ENCODE measurements around the gene MAGOH. TPM values are rescaled to one million over a fixed set of nuclear protein-coding genes. Genes with fewer than 3 reads are reported as not detected.

Gene MAGOH
- total and polyA plus RNA-seq, 9 of the 15 experiments (the other 6 are each of a cell fraction or from before 2014, with no cell fraction given): 102 to 342 (median 135) TPM

DNA sequence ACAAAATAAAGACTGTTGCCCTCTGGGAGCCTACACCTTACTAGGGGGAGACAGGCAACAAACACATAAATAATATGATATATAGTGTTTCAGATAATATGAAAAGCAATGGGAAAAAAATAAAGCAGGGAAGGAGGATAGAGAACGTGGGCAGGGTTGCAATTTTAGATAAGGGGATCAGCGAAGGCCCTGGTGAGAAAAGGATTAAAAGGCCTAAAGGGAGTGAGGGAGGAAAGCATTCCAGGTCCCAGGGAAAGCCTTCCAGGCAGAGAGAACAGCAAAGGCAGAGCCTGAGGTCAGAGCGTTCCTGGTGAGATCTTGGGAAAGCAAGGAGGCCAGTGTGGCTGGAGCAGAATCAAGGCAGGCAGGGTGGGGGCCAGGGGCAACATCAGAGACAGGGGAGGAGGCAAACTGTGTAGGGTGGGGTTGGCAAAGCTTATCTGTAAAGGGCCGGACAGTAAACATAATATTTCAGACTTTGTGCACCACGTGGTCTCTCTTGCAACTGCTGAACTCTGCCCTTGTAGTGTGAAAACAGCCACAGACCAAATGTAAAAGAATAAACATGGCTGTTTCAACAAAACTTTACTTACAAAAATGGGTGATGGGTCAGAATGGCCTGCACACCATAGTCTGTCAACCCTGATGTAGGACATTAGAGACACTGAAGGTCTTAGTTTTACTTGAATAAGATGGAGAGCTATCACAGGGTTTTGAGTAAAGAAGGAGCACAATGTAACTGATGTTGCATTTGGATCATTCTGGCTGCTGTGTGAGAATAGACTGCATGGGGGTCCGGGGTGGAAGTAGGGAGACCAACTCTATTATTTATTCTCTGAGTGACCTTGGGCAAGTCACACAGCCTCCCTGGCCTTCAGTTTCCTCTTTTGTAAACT lies 55.0 kb downstream of the MAGOH start (continued):
- TF ChIP-seq MTF1 (CRISPR knock-in tag; IDR thresholded peaks at IDR 0.05; ENCODE audit: borderline replicate concordance) (no peak), TCFL5 (CRISPR knock-in tag; conservative IDR thresholded peaks at IDR 0.05) (no peak), RBM39 (optimal IDR thresholded peaks at IDR 0.05; ENCODE audit: low read depth, low read length) (no peak), MCM7 (IDR thresholded peaks at IDR 0.05) (no peak), ZNF133 (CRISPR knock-in tag; IDR thresholded peaks at IDR 0.05) (no peak), ZNF644 (tag; IDR thresholded peaks at IDR 0.05; ENCODE audit: low read depth) (0 out of 2 replicates have a peak, but pooled peaks have one; percentile 54), MEIS2 (IDR thresholded peaks at IDR 0.05; ENCODE audit: partially characterized antibody) (peak; percentile 61), NFYB (IDR thresholded peaks at IDR 0.05; ENCODE audit: extremely low read depth, insufficient read length) (no peak), PML (IDR thresholded peaks at IDR 0.05; ENCODE audit: low read length) (no peak), NELFE (IDR thresholded peaks at IDR 0.05; ENCODE audit: insufficient read depth, insufficient read length) (no peak), ADNP (tag; IDR thresholded peaks at IDR 0.05) (no peak), MYBL2 (IDR thresholded peaks at IDR 0.05; ENCODE audit: low read depth) (no peak), MYBL2 (CRISPR knock-in tag; IDR thresholded peaks at IDR 0.05; ENCODE audit: borderline replicate concordance) (no peak), ILF3 (IDR thresholded peaks at IDR 0.05; ENCODE audit: borderline replicate concordance) (no peak), ZNF347 (CRISPR knock-in tag; IDR thresholded peaks at IDR 0.05; ENCODE audit: low read depth) (no peak), RAD51 (IDR thresholded peaks at IDR 0.05; ENCODE audit: borderline replicate concordance, low read depth) (peak; percentile 90), ATF7 (IDR thresholded peaks at IDR 0.05) (0 out of 2 replicates have a peak, but pooled peaks have one; percentile 26), ZNF12 (CRISPR knock-in tag; IDR thresholded peaks at IDR 0.05) (no peak), ZNF23 (CRISPR knock-in tag; IDR thresholded peaks at IDR 0.05) (no peak), FOXJ2 (tag; IDR thresholded peaks at IDR 0.05) (0 out of 2 replicates have a peak, but pooled peaks have one; percentile 60)
- TF ChIP-seq, protein P1, sequence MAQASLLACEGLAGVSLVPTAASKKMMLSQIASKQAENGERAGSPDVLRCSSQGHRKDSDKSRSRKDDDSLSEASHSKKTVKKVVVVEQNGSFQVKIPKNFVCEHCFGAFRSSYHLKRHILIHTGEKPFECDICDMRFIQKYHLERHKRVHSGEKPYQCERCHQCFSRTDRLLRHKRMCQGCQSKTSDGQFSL (CRISPR knock-in tag; IDR thresholded peaks at IDR 0.05): no peak
- TF ChIP-seq, protein P1 (tag; IDR thresholded peaks at IDR 0.05): no peak
- TF ChIP-seq, protein P2, sequence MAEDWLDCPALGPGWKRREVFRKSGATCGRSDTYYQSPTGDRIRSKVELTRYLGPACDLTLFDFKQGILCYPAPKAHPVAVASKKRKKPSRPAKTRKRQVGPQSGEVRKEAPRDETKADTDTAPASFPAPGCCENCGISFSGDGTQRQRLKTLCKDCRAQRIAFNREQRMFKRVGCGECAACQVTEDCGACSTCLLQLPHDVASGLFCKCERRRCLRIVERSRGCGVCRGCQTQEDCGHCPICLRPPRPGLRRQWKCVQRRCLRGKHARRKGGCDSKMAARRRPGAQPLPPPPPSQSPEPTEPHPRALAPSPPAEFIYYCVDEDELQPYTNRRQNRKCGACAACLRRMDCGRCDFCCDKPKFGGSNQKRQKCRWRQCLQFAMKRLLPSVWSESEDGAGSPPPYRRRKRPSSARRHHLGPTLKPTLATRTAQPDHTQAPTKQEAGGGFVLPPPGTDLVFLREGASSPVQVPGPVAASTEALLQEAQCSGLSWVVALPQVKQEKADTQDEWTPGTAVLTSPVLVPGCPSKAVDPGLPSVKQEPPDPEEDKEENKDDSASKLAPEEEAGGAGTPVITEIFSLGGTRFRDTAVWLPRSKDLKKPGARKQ (CRISPR knock-in tag; IDR thresholded peaks at IDR 0.05): no peak
- TF ChIP-seq, protein P3, sequence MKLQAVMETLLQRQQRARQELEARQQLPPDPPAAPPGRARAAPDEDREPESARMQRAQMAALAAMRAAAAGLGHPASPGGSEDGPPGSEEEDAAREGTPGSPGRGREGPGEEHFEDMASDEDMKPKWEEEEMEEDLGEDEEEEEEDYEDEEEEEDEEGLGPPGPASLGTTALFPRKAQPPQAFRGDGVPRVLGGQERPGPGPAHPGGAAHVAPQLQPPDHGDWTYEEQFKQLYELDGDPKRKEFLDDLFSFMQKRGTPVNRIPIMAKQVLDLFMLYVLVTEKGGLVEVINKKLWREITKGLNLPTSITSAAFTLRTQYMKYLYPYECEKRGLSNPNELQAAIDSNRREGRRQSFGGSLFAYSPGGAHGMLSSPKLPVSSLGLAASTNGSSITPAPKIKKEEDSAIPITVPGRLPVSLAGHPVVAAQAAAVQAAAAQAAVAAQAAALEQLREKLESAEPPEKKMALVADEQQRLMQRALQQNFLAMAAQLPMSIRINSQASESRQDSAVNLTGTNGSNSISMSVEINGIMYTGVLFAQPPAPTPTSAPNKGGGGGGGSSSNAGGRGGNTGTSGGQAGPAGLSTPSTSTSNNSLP (IDR thresholded peaks at IDR 0.05; ENCODE audit: borderline replicate concordance, low read depth, low read length): no peak

Measured in K562 (cell line).